Activated T-helper 1 cell treated with anti-CD3 and anti-CD28 coated beads, Interleukin-12 subunit alpha, Interleukin-12 subunit beta, Interleukin-2, Interleukin-4 antibody, amounts not matched to agents 30 ng/mL and 10 ng/mL and 1 ng/mL, durations not matched to agents 14 hours and 24 hours and 36 hours (primary cell): ENCODE data around the gene TBKBP1. TPM values are rescaled to one million over a fixed set of nuclear protein-coding genes. Genes with fewer than 3 reads are reported as not detected.

Source experiments
- DNase-seq: peaks from one replicate; pipeline ENCODE4 v3.0.0; 2021; ENCODE audit warnings: low spot score
- H3K27ac Mint-ChIP-seq: one replicate; pipeline ENCODE4 v1.8.0; 2021; ENCODE audit warnings: mild to moderate bottlenecking, mixed read lengths
- H3K27me3 Mint-ChIP-seq: one replicate; pipeline ENCODE4 v1.8.0; 2022; ENCODE audit warnings: mild to moderate bottlenecking, moderate library complexity, mixed read lengths; ENCODE audit not compliant: insufficient read depth
- H3K36me3 Mint-ChIP-seq: one replicate; pipeline ENCODE4 v1.8.0; 2021; ENCODE audit warnings: low read depth, mixed read lengths
- H3K4me1 Mint-ChIP-seq: one replicate; pipeline ENCODE4 v1.8.0; 2021; ENCODE audit warnings: low read depth, mixed read lengths
- H3K4me3 Mint-ChIP-seq: one replicate; pipeline ENCODE4 v1.8.0; 2021; ENCODE audit warnings: mild to moderate bottlenecking, moderate library complexity, mixed read lengths
- H3K9me3 Mint-ChIP-seq: one replicate; pipeline ENCODE4 v1.8.0; 2021; ENCODE audit warnings: mixed read lengths
- intact Hi-C: fragments of 100-400 bp; cut with micrococcal nuclease; formaldehyde crosslinking; loops from one replicate; pipeline ENCODE4 v1.15.1; 2024
- total RNA-seq: library from RNA; stranded (reverse); gene quantifications from 2 replicates; pipeline ENCODE4 v1.2.3, GENCODE V29; 2022

The TBKBP1 gene
- total RNA-seq, 1 donor from 2014 or later = 12.4 TPM

DNA sequence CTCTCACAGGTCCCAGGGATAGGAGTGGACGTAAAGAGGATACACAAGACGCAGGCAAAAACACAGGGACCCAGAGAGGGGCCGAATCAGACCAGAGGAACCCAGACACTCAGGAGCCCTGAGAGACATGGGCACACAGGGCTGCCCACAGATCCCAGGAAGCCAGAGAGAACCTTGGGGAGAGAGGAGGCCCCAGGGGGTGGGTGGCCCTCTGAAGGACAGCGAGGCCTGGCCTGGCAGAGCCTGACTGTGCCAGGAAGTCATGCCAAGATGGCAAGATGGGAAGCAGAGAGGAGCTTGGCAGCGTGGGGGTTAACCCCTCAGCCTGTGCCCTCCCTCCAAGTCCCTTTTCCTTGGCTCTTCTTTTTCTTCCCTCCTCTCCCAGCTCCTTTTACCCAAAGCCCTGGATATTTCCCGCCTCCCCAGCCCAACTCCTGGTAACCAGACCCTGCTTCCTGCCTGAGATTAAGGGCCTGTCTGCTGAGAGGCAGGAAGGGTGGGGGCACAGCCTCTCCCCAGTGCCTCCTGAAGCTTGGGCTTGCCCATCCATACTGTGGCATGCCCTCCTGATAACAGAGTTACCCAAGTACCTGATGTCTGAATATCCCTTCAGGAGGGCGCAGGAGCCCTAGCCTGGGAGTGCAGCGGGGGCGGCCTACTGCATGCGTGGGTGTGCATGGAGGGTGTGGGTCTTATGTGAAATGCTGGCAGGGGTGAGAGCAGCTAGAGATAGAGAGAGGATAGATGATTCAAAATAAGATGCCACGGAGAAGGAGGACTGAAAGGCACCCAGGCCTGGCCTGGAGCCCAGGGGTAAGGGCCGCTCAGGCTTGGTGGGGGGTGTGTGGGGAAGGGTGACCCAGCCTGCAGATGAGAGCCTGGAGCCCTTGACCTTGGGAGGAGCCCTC, 33.1 kb downstream of the TBKBP1 start:
- no peaks in the 10 kb centered on the region for H3K9me3 Mint-ChIP-seq
- no peaks in the 10 kb centered on the region for H3K27me3 Mint-ChIP-seq
- no peaks in the 10 kb centered on the region for H3K36me3 Mint-ChIP-seq
- intact Hi-C loops = no loop called here
- H3K27ac Mint-ChIP-seq = peak overlapping the region; percentile 40
- H3K4me3 Mint-ChIP-seq = peak overlapping the region; percentile 20
- peaks cover 82% of the 10 kb centered on the region for H3K4me1 Mint-ChIP-seq
- DNase-seq = no peak

DNA sequence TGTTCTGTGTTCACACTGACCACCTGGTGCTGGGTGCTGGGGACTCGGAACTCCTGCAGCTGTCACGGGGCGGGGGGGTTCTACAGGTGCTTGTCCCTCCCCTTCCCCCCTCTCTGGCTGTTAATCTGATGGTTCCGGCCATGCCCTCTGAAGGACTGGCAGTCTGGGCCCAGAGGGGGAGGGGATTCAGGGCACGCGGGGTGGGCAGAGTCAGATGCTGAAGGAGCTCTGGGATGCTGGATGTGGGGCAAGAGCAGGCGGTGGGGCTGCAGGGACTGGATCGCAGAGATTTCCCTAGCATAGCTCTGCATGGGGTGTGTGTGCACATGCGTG, 33.7 kb downstream of the TBKBP1 start:
- no peaks in the 10 kb centered on the region for H3K9me3 Mint-ChIP-seq
- H3K27me3 Mint-ChIP-seq = no peaks in the 10 kb centered on the region
- H3K36me3 Mint-ChIP-seq = no peaks in the 10 kb centered on the region
- no peak overlapping the region for H3K4me3 Mint-ChIP-seq
- intact Hi-C loops = no loop called here
- peaks cover 82% of the 10 kb centered on the region for H3K4me1 Mint-ChIP-seq
- DNase-seq = no peak
- no peak overlapping the region for H3K27ac Mint-ChIP-seq

DNA sequence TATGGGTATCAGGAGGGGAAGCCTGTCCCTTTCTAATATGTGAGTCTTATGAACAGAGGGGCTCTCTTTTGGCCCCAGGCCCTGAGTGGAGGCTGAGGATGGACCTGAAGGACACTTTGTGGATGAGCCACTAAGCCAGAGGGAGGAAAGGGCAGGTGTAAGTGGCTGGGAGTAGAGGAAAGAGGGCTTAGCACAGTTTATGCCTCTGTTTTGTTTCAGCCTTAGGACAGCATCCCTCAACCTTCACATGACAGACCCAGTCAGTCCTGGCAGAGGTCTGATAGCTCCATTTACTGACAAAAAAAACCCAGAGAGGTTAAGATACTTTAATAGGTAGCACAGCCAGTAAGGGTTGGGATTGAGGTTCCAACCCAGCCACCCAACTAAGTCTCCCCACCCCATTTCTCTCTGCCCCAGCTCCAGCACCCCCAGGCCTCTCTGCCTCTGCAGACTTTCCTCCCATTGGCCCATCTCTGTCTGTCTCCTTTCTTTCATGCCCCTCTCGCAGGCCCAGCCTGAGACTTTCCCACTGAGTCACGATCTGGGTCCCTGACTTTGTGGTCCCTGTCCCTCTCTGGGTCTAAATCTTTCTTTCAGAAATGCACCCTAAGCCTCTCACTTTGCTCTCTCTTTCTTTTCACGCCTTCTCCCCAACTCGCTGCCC, 34.4 kb downstream of the TBKBP1 start:
- Mint-ChIP-seq H3K27me3 (no peaks in the 10 kb centered on the region), H3K27ac (peak overlapping the region; percentile 70), H3K9me3 (no peaks in the 10 kb centered on the region), H3K4me3 (peak overlapping the region; percentile 12), H3K4me1 (peaks cover 85% of the 10 kb centered on the region), H3K36me3 (no peaks in the 10 kb centered on the region)
- no peak for DNase-seq
- intact Hi-C loops = no loop called here

DNA sequence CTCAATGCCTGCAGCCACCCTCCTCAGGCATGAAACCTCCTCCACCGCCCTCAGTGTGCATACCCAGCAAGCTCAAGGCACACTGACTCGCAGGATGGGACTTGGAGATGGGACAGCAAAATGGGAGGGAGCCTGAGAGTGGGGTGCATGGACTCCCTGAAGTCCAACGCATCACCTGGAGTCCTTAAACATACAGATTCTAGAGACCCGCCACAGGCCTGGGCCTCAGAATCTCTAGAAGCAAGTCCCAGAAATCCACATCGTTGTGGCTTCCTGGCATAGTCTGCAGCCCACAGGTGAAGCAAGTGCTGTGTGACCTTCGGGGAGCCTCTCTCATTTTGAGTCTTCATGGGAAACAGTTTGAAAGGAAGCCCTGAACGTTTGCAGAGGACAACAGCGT, 35.5 kb downstream of the TBKBP1 start:
- no peak for DNase-seq
- H3K27me3 Mint-ChIP-seq = no peaks in the 10 kb centered on the region
- intact Hi-C loops = loop anchor here (1.0 kb wide), 1 partner anchor 8 kb away; no protein-coding TSS in a partner anchor

DNA sequence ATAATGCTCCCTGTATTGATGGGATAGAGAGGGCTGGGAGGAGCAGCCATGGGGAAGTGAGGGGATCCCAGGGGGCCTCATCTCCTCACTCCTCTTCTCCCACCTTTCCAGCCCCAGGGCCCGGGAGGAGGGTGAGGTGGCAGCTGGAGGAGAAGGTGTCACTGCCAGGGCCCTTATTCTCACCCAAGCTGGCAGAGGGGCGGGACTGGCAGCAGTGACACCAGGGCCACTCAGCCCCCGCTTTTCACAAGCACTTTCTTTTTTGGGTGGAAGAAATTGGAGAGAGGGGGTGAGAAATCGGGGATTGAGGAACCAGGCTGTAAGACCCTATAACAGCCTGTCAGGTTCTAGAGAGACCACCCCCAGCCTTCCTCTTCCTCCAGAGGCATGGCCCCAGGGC, 36.7 kb downstream of the TBKBP1 start:
- intact Hi-C loops = loop anchor here (10.0 kb wide), 1 partner anchor 406 kb away; the partner anchor contains the start of gene EFCAB13
- H3K27ac Mint-ChIP-seq = no peak overlapping the region
- no peaks in the 10 kb centered on the region for H3K27me3 Mint-ChIP-seq
- no peak overlapping the region for H3K4me3 Mint-ChIP-seq
- H3K9me3 Mint-ChIP-seq = no peaks in the 10 kb centered on the region
- H3K36me3 Mint-ChIP-seq = peaks cover 18% of the 10 kb centered on the region
- no peak for DNase-seq
- H3K4me1 Mint-ChIP-seq = peaks cover 90% of the 10 kb centered on the region

More for the DNA sequence above, 35.5 kb downstream of the TBKBP1 start:
- Mint-ChIP-seq H3K4me3 (peak overlapping the region; percentile 47), H3K27ac (peak overlapping the region; percentile 61), H3K4me1 (peaks cover 90% of the 10 kb centered on the region), H3K36me3 (peaks cover 7% of the 10 kb centered on the region), H3K9me3 (no peaks in the 10 kb centered on the region)

- intact Hi-C loops = loop anchor here (10.0 kb wide), 1 partner anchor 407 kb away; the partner anchor contains the start of gene EFCAB13
- no peak for DNase-seq
- peak overlapping the region; percentile 31 for H3K27ac Mint-ChIP-seq
- H3K27me3 Mint-ChIP-seq = no peaks in the 10 kb centered on the region
- H3K9me3 Mint-ChIP-seq = no peaks in the 10 kb centered on the region
- H3K4me1 Mint-ChIP-seq = peaks cover 90% of the 10 kb centered on the region
- peak overlapping the region; percentile 9 for H3K4me3 Mint-ChIP-seq
- peaks cover 20% of the 10 kb centered on the region for H3K36me3 Mint-ChIP-seq
Measured at GRCh38 chr17:47731396-47731795, 37.4 kb downstream of the TBKBP1 start.

DNA sequence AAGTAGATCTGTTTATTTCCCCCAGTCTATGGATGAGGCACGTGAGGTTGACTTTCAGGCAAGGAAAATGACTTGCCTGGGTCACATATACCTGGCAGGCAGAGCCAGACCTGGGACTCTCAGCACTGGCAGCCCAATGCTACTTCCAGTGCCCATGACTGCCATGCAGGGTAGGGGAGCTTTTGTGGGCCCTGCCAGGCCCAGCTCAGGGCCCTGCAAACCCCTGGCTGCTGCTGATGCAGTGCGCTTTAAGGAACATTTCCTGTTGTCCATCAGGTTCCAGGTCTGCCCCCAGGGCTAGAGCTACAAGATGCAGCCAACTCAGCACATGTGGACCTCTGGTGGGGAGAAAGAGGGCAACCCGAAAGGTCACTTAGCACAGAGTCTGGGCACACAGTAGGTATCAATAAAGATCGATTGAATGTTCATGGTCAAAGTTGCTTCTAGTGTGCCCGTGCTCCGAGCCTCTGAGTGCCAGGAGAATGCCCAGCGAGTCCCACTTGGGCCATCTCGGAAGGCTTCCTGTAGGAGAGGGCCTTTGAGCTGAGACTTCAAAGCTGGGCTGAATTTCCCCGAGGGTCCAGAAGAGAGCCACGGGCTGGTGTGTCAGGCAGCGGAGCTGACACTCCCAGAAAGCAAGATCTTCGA, 38.6 kb downstream of the TBKBP1 start:
- no peaks in the 10 kb centered on the region for H3K9me3 Mint-ChIP-seq
- peaks cover 90% of the 10 kb centered on the region for H3K4me1 Mint-ChIP-seq
- peak overlapping the region; percentile 85 for H3K4me3 Mint-ChIP-seq
- H3K36me3 Mint-ChIP-seq = peaks cover 27% of the 10 kb centered on the region
- intact Hi-C loops = loop anchor here (1.0 to 10.0 kb wide), 7 partner anchors 11 to 408 kb away; partner anchors contain the start of genes EFCAB13 and SP2
- DNase-seq = no peak
- H3K27ac Mint-ChIP-seq = peak overlapping the region; percentile 78
- H3K27me3 Mint-ChIP-seq = no peaks in the 10 kb centered on the region

DNA sequence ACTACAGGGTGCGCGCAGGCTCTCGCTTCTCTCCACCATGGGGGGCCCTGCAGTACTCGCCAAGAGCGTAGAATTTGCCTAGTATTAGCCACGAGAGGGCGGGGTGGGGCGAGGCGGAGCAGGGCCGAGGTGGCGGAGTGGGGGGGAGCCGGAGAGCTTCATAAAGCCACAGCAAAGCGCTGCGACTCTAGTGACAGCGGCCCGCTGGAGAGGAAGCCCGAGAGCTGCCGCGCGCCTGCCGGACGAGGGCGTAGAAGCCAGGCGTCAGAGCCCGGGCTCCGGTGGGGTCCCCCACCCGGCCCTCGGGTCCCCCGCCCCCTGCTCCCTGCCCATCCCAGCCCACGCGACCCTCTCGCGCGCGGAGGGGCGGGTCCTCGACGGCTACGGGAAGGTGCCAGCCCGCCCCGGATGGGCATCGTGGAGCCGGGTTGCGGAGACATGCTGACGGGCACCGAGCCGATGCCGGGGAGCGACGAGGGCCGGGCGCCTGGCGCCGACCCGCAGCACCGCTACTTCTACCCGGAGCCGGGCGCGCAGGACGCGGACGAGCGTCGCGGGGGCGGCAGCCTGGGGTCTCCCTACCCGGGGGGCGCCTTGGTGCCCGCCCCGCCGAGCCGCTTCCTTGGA, 39.2 kb downstream of the TBKBP1 start, which contains the start of gene TBX21:
TBX21 (plus strand) TSS at position 190 of the 627 bp plus-strand sequence; CDS start at position 409, 219 bp downstream.
- peak; percentile 83 for DNase-seq
- Mint-ChIP-seq H3K9me3 (no peaks in the 10 kb centered on the region), H3K4me1 (peaks cover 84% of the 10 kb centered on the region)

GRCh38 chr17:47733674-47734410, 39.9 kb downstream of the TBKBP1 start:
- Mint-ChIP-seq H3K9me3 (no peaks in the 10 kb centered on the region), H3K4me3 (peak overlapping the region; percentile 100), H3K36me3 (peaks cover 33% of the 10 kb centered on the region), H3K27ac (peak overlapping the region; percentile 96), H3K27me3 (no peaks in the 10 kb centered on the region), H3K4me1 (peaks cover 79% of the 10 kb centered on the region)
- DNase-seq = no peak
- intact Hi-C loops = loop anchor here (1.0 to 10.0 kb wide), 7 partner anchors 13 to 409 kb away; partner anchors contain the start of genes EFCAB13 and SP2

More for the DNA sequence above, 39.2 kb downstream of the TBKBP1 start, which contains the start of gene TBX21:
- peaks cover 29% of the 10 kb centered on the region for H3K36me3 Mint-ChIP-seq
- H3K27ac Mint-ChIP-seq = peak within 1 kb of the TSS; percentile 96
- H3K27me3 Mint-ChIP-seq = no peaks in the 10 kb centered on the region
- H3K4me3 Mint-ChIP-seq = peak within 1 kb of the TSS; percentile 100
- intact Hi-C loops = loop anchor here (1.0 to 10.0 kb wide), 7 partner anchors 12 to 408 kb away; partner anchors contain the start of genes EFCAB13 and SP2

GRCh38 chr17:47735139-47735464, 41.1 kb downstream of the TBKBP1 start:
- intact Hi-C loops = loop anchor here (10.0 kb wide), 1 partner anchor 410 kb away; the partner anchor contains the start of gene EFCAB13
- H3K4me3 Mint-ChIP-seq = peak overlapping the region; percentile 100
- H3K4me1 Mint-ChIP-seq = peaks cover 72% of the 10 kb centered on the region
- H3K27ac Mint-ChIP-seq = peak overlapping the region; percentile 96
- no peaks in the 10 kb centered on the region for H3K27me3 Mint-ChIP-seq
- H3K9me3 Mint-ChIP-seq = no peaks in the 10 kb centered on the region
- no peak for DNase-seq
- peaks cover 37% of the 10 kb centered on the region for H3K36me3 Mint-ChIP-seq

- Mint-ChIP-seq H3K9me3 (no peaks in the 10 kb centered on the region), H3K27ac (peak overlapping the region; percentile 96), H3K36me3 (peaks cover 37% of the 10 kb centered on the region), H3K27me3 (no peaks in the 10 kb centered on the region), H3K4me1 (peaks cover 70% of the 10 kb centered on the region), H3K4me3 (peak overlapping the region; percentile 100)
- intact Hi-C loops = loop anchor here (10.0 kb wide), 1 partner anchor 411 kb away; the partner anchor contains the start of gene EFCAB13
- DNase-seq = no peak
Measured at GRCh38 chr17:47735536-47736011, 41.6 kb downstream of the TBKBP1 start.
